Right atrium auricular region (tissue), 2 donors: ENCODE measurements around the gene RPL35. TPM values are rescaled to one million over a fixed set of nuclear protein-coding genes. Genes with fewer than 3 reads are reported as not detected.

Experiments used
- DNase-seq: peaks from one replicate; pipeline ENCODE4 v3.0.0-alpha.2; 2019; ENCODE audit warnings: low spot score
- H3K27ac ChIP-seq, 2 donors: fragments of 200-600 bp; sonication (generic); 1 replicate in 1 of 2; 2 replicates in 1 of 2; pipeline ENCODE4 v1.5.1; 2016 to 2019
- H3K27me3 ChIP-seq, 2 donors: fragments of 200-600 bp; sonication (generic); one replicate each; pipeline versions ENCODE4 v1.5.1 to v1.6.0; 2017 to 2019
- H3K36me3 ChIP-seq: fragments of 200-600 bp; sonication (generic); one replicate; pipeline ENCODE4 v1.5.1; 2016
- H3K4me1 ChIP-seq, 2 donors: fragments of 200-600 bp; sonication (generic); one replicate each; pipeline versions ENCODE4 v1.5.1 to v1.6.0; 2017 to 2019
- H3K4me3 ChIP-seq, 2 donors: fragments of 200-600 bp; sonication (generic); 1 replicate in 1 of 2; 2 replicates in 1 of 2; pipeline ENCODE4 v1.5.1; 2017 to 2019; ENCODE audit warnings: mild to moderate bottlenecking in 1 of 2, moderate library complexity in 1 of 2
- H3K9me3 ChIP-seq, 2 donors: fragments of 200-600 bp; sonication (generic); one replicate each; pipeline ENCODE4 v1.5.1; 2019
- CTCF ChIP-seq, 2 donors: fragments of 200-600 bp; sonication (generic); IDR thresholded peaks; one replicate each; pipeline ENCODE4 v1.5.1; 2019; ENCODE audit warnings: antibody characterized with exemption in 2 of 2
- total RNA-seq, 2 donors: library from RNA; depleted of rRNA; stranded (reverse); fragments of >200 nt; gene quantifications; one replicate each; pipeline ENCODE4 v1.1.0, GENCODE V29; 2016

RPL35 gene
- 1,000 to 10,000 TPM in 1 of 2 donors, 100 to 1,000 TPM in 1; 846 to 1,378 TPM for total RNA-seq

- H3K9me3 ChIP-seq: no peaks in the 10 kb centered on the region
- H3K36me3 ChIP-seq: peaks cover 46% of the 10 kb centered on the region
- peak within 1 kb of the TSS; percentile 90 to 95 for H3K27ac ChIP-seq
- peak within 1 kb of the TSS; percentile 78 to 86 for H3K4me3 ChIP-seq
- no peaks in the 10 kb centered on the region for H3K27me3 ChIP-seq
- TF ChIP-seq CTCF (IDR thresholded peaks at IDR 0.05): no peak
- peaks cover 0 to 33% of the 10 kb centered on the region in 2 donors for H3K4me1 ChIP-seq
- peak; percentile 95 for DNase-seq
Observed at GRCh38 chr9:124861342-124862229, at the start of gene RPL35, which contains the start of gene ARPC5L. TSS of gene RPL35 (minus strand) at chr9:124861957. CDS start at chr9:124861912, 45 bp downstream. TSS of gene ARPC5L (plus strand) at chr9:124862130. CDS start at chr9:124869291, 7,161 bp downstream.

GRCh38 chr9:124908098-124908497 is 46.3 kb upstream of the RPL35 start:
- no peak overlapping the region for H3K27ac ChIP-seq
- no peaks in the 10 kb centered on the region for H3K27me3 ChIP-seq
- H3K36me3 ChIP-seq: peaks cover 59% of the 10 kb centered on the region
- no peaks in the 10 kb centered on the region for H3K9me3 ChIP-seq
- H3K4me3 ChIP-seq: no peak overlapping the region
- H3K4me1 ChIP-seq: no peaks in the 10 kb centered on the region
- no peak for TF ChIP-seq CTCF (IDR thresholded peaks at IDR 0.05)
- DNase-seq: no peak

GRCh38 chr9:124906966-124907365 is 45.2 kb upstream of the RPL35 start:
- Histone ChIP-seq H3K27ac (no peak overlapping the region), H3K4me3 (no peak overlapping the region), H3K9me3 (no peaks in the 10 kb centered on the region), H3K36me3 (peaks cover 49% of the 10 kb centered on the region), H3K4me1 (no peaks in the 10 kb centered on the region), H3K27me3 (no peaks in the 10 kb centered on the region)
- no peak for DNase-seq
- no peak for TF ChIP-seq CTCF (IDR thresholded peaks at IDR 0.05)

GRCh38 chr9:124899845-124900244 is 38.1 kb upstream of the RPL35 start:
- Histone ChIP-seq H3K27me3 (no peaks in the 10 kb centered on the region), H3K36me3 (peaks cover 32% of the 10 kb centered on the region), H3K4me1 (no peaks in the 10 kb centered on the region), H3K4me3 (no peak overlapping the region), H3K9me3 (no peaks in the 10 kb centered on the region), H3K27ac (no peak overlapping the region)
- no peak for DNase-seq
- TF ChIP-seq CTCF (IDR thresholded peaks at IDR 0.05): no peak

- Histone ChIP-seq H3K4me1 (no peaks in the 10 kb centered on the region), H3K27ac (no peak overlapping the region), H3K27me3 (no peaks in the 10 kb centered on the region), H3K9me3 (no peaks in the 10 kb centered on the region), H3K4me3 (no peak overlapping the region), H3K36me3 (peaks cover 45% of the 10 kb centered on the region)
- DNase-seq: no peak
- TF ChIP-seq CTCF (IDR thresholded peaks at IDR 0.05): no peak
Observed at GRCh38 chr9:124897570-124898460, 36.1 kb upstream of the RPL35 start.
